D341Med (cell line): Measurements from ENCODE around the gene EDN1.

Source experiments
- DNase-seq: peaks from one replicate; pipeline ENCODE4 v3.0.0; 2012; ENCODE audit warnings: low spot score

The EDN1 gene

GRCh38 chr6:12289933-12290820, at the start of gene EDN1:
TSS of gene EDN1 (plus strand) at chr6:12290361. CDS start at chr6:12290630, 269 bp downstream.
- peak; percentile 84 for DNase-seq

GRCh38 chr6:12241493-12242175, 48.5 kb upstream of the EDN1 start:
- DNase-seq: no peak

GRCh38 chr6:12243169-12243568, 47.0 kb upstream of the EDN1 start:
- DNase-seq: no peak

GRCh38 chr6:12245360-12245759, 44.8 kb upstream of the EDN1 start:
- DNase-seq: no peak

- no peak for DNase-seq
Measured at GRCh38 chr6:12245763-12246718, 44.1 kb upstream of the EDN1 start.

- no peak for DNase-seq
Measured at GRCh38 chr6:12246900-12247299, 43.3 kb upstream of the EDN1 start.

GRCh38 chr6:12249541-12250382, 40.4 kb upstream of the EDN1 start:
- no peak for DNase-seq

GRCh38 chr6:12250383-12250770, 39.8 kb upstream of the EDN1 start:
- no peak for DNase-seq

- no peak for DNase-seq
Measured at GRCh38 chr6:12254210-12254609, 36.0 kb upstream of the EDN1 start.

- no peak for DNase-seq
Measured at GRCh38 chr6:12258191-12258590, 32.0 kb upstream of the EDN1 start.

- DNase-seq: no peak
Measured at GRCh38 chr6:12258591-12259075, 31.5 kb upstream of the EDN1 start.

- DNase-seq: no peak
Measured at GRCh38 chr6:12260458-12261093, 29.6 kb upstream of the EDN1 start.

GRCh38 chr6:12261502-12261901, 28.7 kb upstream of the EDN1 start:
- no peak for DNase-seq

- no peak for DNase-seq
Measured at GRCh38 chr6:12262236-12263061, 27.7 kb upstream of the EDN1 start.

GRCh38 chr6:12263403-12263802, 26.8 kb upstream of the EDN1 start:
- no peak for DNase-seq

- DNase-seq: no peak
Measured at GRCh38 chr6:12264671-12265070, 25.5 kb upstream of the EDN1 start.

- no peak for DNase-seq
Measured at GRCh38 chr6:12265296-12265695, 24.9 kb upstream of the EDN1 start.

- no peak for DNase-seq
Measured at GRCh38 chr6:12265791-12266190, 24.4 kb upstream of the EDN1 start.

GRCh38 chr6:12266571-12266970, 23.6 kb upstream of the EDN1 start:
- DNase-seq: no peak

GRCh38 chr6:12269110-12269509, 21.1 kb upstream of the EDN1 start:
- no peak for DNase-seq
